Endodermal cell (in vitro differentiated cells): ENCODE measurements around the gene CST9L. TPM values are rescaled to one million over a fixed set of nuclear protein-coding genes. Genes with fewer than 3 reads are reported as not detected.

Experiments used
- DNase-seq: peaks from one replicate; pipeline ENCODE4 v3.0.0-alpha.2; 2017
- H3K27ac ChIP-seq: 2 replicates; pipeline ENCODE4 v1.5.1; 2013; ENCODE audit warnings: mild to moderate bottlenecking, low read depth, low read length, moderate library complexity
- H3K27me3 ChIP-seq: 2 replicates; pipeline ENCODE4 v1.6.1; 2013; ENCODE audit warnings: mild to moderate bottlenecking, low read length, moderate library complexity; ENCODE audit not compliant: insufficient read depth, control insufficient read depth, poor library complexity, severe bottlenecking
- H3K36me3 ChIP-seq: 2 replicates; pipeline ENCODE4 v1.7.0; 2013; ENCODE audit warnings: mild to moderate bottlenecking, low read length, moderate library complexity; ENCODE audit not compliant: control insufficient read depth, insufficient read depth
- H3K4me1 ChIP-seq: one replicate; pipeline ENCODE4 v1.7.0; 2013; ENCODE audit warnings: low read length; ENCODE audit not compliant: control insufficient read depth, insufficient read depth
- H3K4me3 ChIP-seq: 2 replicates; pipeline ENCODE4 v1.5.1; 2013; ENCODE audit warnings: mild to moderate bottlenecking, low read length, moderate library complexity
- H3K9ac ChIP-seq: 2 replicates; pipeline ENCODE4 v1.6.1; 2013; ENCODE audit warnings: mild to moderate bottlenecking, low read length, moderate library complexity; ENCODE audit not compliant: poor library complexity, severe bottlenecking; ENCODE audit errors: extremely low read depth
- H3K9me3 ChIP-seq: 2 replicates; pipeline ENCODE4 v1.6.1; 2013; ENCODE audit warnings: mild to moderate bottlenecking, low read length, moderate library complexity; ENCODE audit not compliant: control insufficient read depth
- H3K27ac Mint-ChIP-seq: 2 replicates; pipeline ENCODE4 v1.8.0; 2020; ENCODE audit warnings: mixed read lengths
- H3K27me3 Mint-ChIP-seq: 2 replicates; pipeline ENCODE4 v1.8.0; 2021; ENCODE audit warnings: mild to moderate bottlenecking, mixed read lengths; ENCODE audit not compliant: insufficient read depth
- H3K36me3 Mint-ChIP-seq: 2 replicates; pipeline ENCODE4 v1.8.0; 2020; ENCODE audit warnings: low read depth, mixed read lengths
- H3K4me1 Mint-ChIP-seq: 2 replicates; pipeline ENCODE4 v1.8.0; 2020; ENCODE audit warnings: mixed read lengths
- H3K4me3 Mint-ChIP-seq: 2 replicates; pipeline ENCODE4 v1.8.0; 2020; ENCODE audit warnings: mild to moderate bottlenecking, moderate library complexity, mixed read lengths
- H3K9me3 Mint-ChIP-seq: 2 replicates; pipeline ENCODE4 v1.8.0; 2020; ENCODE audit warnings: mild to moderate bottlenecking, mixed read lengths
- CTCF ChIP-seq: fragments of 200-600 bp; sonication (generic); conservative IDR thresholded peaks from 2 replicates; pipeline ENCODE4 v1.5.0; 2021; ENCODE audit warnings: antibody characterized with exemption, mild to moderate bottlenecking
- WGBS, 2 experiments: methylation state at CpG; one replicate each; pipeline versions ENCODE4 v1.1.5 to v1.1.7; 2013; ENCODE audit warnings: missing lambda C conversion rate in 2 of 2, mixed read lengths in 1 of 2; ENCODE audit not compliant: insufficient coverage in 1 of 2, insufficient read length in 1 of 2; 5-methylcytosine and 5-hydroxymethylcytosine counted together
- total RNA-seq, 2 donors: library from RNA; stranded (reverse); fragmentation: NEBNext Ultra II Directional in 1 of 2; extraction: Animal tissue kit (Norgen Biotek cat#: 25700) in 1 of 2; gene quantifications; 2 replicates in 1 of 2; 3 replicates in 1 of 2; pipeline ENCODE4 v1.2.1, GENCODE V29; 2021

The CST9L gene
- total RNA-seq, 2 donors from 2014 or later, result not detected

- H3K27ac ChIP-seq, result no peak overlapping the region
- 92% methylated on average over 3 of the region's 3 CpGs; no CpG with 5 or more reads in 1 of the 2 experiments for WGBS, 2 experiments
- TF ChIP-seq CTCF, result no peak
- no peak overlapping the region for H3K9ac ChIP-seq
- no peak overlapping the region for H3K4me3 Mint-ChIP-seq
- H3K27me3 Mint-ChIP-seq, result no peaks in the 10 kb centered on the region
- DNase-seq, result no peak
- no peaks in the 10 kb centered on the region for H3K9me3 Mint-ChIP-seq
- H3K36me3 ChIP-seq, result no peaks in the 10 kb centered on the region
- H3K4me1 Mint-ChIP-seq, result peaks cover 27% of the 10 kb centered on the region
- no peak overlapping the region for H3K27ac Mint-ChIP-seq
- no peak overlapping the region for H3K4me3 ChIP-seq
- H3K9me3 ChIP-seq, result no peaks in the 10 kb centered on the region
- H3K36me3 Mint-ChIP-seq, result no peaks in the 10 kb centered on the region
- H3K4me1 ChIP-seq, result peaks cover 7% of the 10 kb centered on the region
- H3K27me3 ChIP-seq, result no peaks in the 10 kb centered on the region
Measured at GRCh38 chr20:23537030-23537429, 31.3 kb downstream of the CST9L start.

GRCh38 chr20:23536328-23536974 lies 31.8 kb downstream of the CST9L start:
- H3K27ac Mint-ChIP-seq, result no peak overlapping the region

GRCh38 chr20:23534801-23535593 lies 33.3 kb downstream of the CST9L start:
- no peaks in the 10 kb centered on the region for H3K27me3 Mint-ChIP-seq
- H3K4me3 Mint-ChIP-seq, result no peak overlapping the region
- Histone ChIP-seq H3K4me3 (no peak overlapping the region), H3K9ac (no peak overlapping the region), H3K36me3 (no peaks in the 10 kb centered on the region), H3K27me3 (no peaks in the 10 kb centered on the region), H3K4me1 (peaks cover 8% of the 10 kb centered on the region), H3K27ac (no peak overlapping the region), H3K9me3 (no peaks in the 10 kb centered on the region)
- H3K9me3 Mint-ChIP-seq, result no peaks in the 10 kb centered on the region
- TF ChIP-seq CTCF, result no peak
- peak; percentile 30 for DNase-seq
- H3K4me1 Mint-ChIP-seq, result peaks cover 29% of the 10 kb centered on the region
- H3K36me3 Mint-ChIP-seq, result no peaks in the 10 kb centered on the region
- WGBS, 2 experiments, result 86 to 90% methylated on average over 6 to 20 of the region's 20 CpGs
- no peak overlapping the region for H3K27ac Mint-ChIP-seq

More at GRCh38 chr20:23536328-23536974, 31.8 kb downstream of the CST9L start:
- WGBS, 2 experiments, result 100% methylated on average over 1 of the region's 2 CpGs; no CpG with 5 or more reads in 1 of the 2 experiments
- Histone ChIP-seq H3K9me3 (no peaks in the 10 kb centered on the region), H3K9ac (no peak overlapping the region), H3K4me3 (no peak overlapping the region), H3K36me3 (no peaks in the 10 kb centered on the region), H3K27me3 (no peaks in the 10 kb centered on the region), H3K4me1 (peaks cover 8% of the 10 kb centered on the region), H3K27ac (no peak overlapping the region)
- Mint-ChIP-seq H3K9me3 (no peaks in the 10 kb centered on the region), H3K27me3 (no peaks in the 10 kb centered on the region), H3K4me3 (no peak overlapping the region), H3K36me3 (no peaks in the 10 kb centered on the region), H3K4me1 (peaks cover 29% of the 10 kb centered on the region)
- DNase-seq, result peak; percentile 35
- no peak for TF ChIP-seq CTCF
